GM19351 (cell line): ENCODE results near the gene KRTAP4-6.
"Not testable (repeated sequence)": the region's sequence is repeated elsewhere in the genome, so short reads cannot be mapped to it uniquely, and the experiment has no call there.

ENCODE experiments used
- ATAC-seq: cut with Tn5 transposase; IDR thresholded peaks from one replicate; pipeline ENCODE4 v1.9.1; 2021; ENCODE audit warnings: mild to moderate bottlenecking, moderate library complexity; ENCODE audit not compliant: unreplicated experiment

The KRTAP4-6 gene

GRCh38 chr17:41140360-41141131 lies at the start of gene KRTAP4-6:
Gene KRTAP4-6 (minus strand): TSS chr17:41140544. CDS start chr17:41140487, 57 bp downstream.
- ATAC-seq: no peak

- not testable (repeated sequence) for ATAC-seq
These were observed 49.5 kb upstream of the KRTAP4-6 start, which contains the start of gene KRTAP9-1 for GRCh38 chr17:41189837-41190318. Gene KRTAP9-1 (plus strand): TSS chr17:41189887. CDS start chr17:41189887, 0 bp downstream.

- ATAC-seq: no peak
These were observed 46.5 kb upstream of the KRTAP4-6 start for GRCh38 chr17:41186872-41187271.

GRCh38 chr17:41185001-41185400 lies 44.7 kb upstream of the KRTAP4-6 start:
- no peak for ATAC-seq

- ATAC-seq: no peak
These were observed 44.2 kb upstream of the KRTAP4-6 start, which contains the start of gene KRTAP4-1 for GRCh38 chr17:41184480-41184961. Gene KRTAP4-1 (minus strand): TSS chr17:41184911. CDS start chr17:41184854, 57 bp downstream.

GRCh38 chr17:41178843-41179616 lies 38.7 kb upstream of the KRTAP4-6 start:
- ATAC-seq: no peak

- no peak for ATAC-seq
These were observed 38.0 kb upstream of the KRTAP4-6 start for GRCh38 chr17:41178341-41178740.

GRCh38 chr17:41177727-41178271 lies 37.5 kb upstream of the KRTAP4-6 start, which contains the start of gene KRTAP4-2:
Gene KRTAP4-2 (minus strand): TSS chr17:41178221. CDS start chr17:41178164, 57 bp downstream.
- no peak for ATAC-seq

- no peak for ATAC-seq
These were observed 36.5 kb upstream of the KRTAP4-6 start for GRCh38 chr17:41176744-41177387.

- no peak for ATAC-seq
These were observed 31.5 kb upstream of the KRTAP4-6 start for GRCh38 chr17:41171886-41172285.

- ATAC-seq: no peak
These were observed 27.8 kb upstream of the KRTAP4-6 start, which contains the start of gene KRTAP4-3 for GRCh38 chr17:41168121-41168520. Gene KRTAP4-3 (minus strand): TSS chr17:41168221. CDS start chr17:41168172, 49 bp downstream.

GRCh38 chr17:41167561-41167960 lies 27.2 kb upstream of the KRTAP4-6 start:
- no peak for ATAC-seq

GRCh38 chr17:41163828-41164227 lies 23.5 kb upstream of the KRTAP4-6 start:
- ATAC-seq: no peak

GRCh38 chr17:41160648-41161047 lies 20.3 kb upstream of the KRTAP4-6 start, which contains the start of gene KRTAP4-4:
Gene KRTAP4-4 (minus strand): TSS chr17:41160748. CDS start chr17:41160691, 57 bp downstream.
- no peak for ATAC-seq

GRCh38 chr17:41160190-41160589 lies 19.8 kb upstream of the KRTAP4-6 start:
- not testable (repeated sequence) for ATAC-seq

GRCh38 chr17:41153856-41154255 lies 13.5 kb upstream of the KRTAP4-6 start:
- no peak for ATAC-seq

GRCh38 chr17:41151525-41151924 lies 11.2 kb upstream of the KRTAP4-6 start:
- ATAC-seq: no peak

- no peak for ATAC-seq
These were observed 9.7 kb upstream of the KRTAP4-6 start for GRCh38 chr17:41150026-41150425.

GRCh38 chr17:41149652-41149985 lies 9.3 kb upstream of the KRTAP4-6 start, which contains the start of gene KRTAP4-5:
Gene KRTAP4-5 (minus strand): TSS chr17:41149825. CDS start chr17:41149767, 58 bp downstream.
- ATAC-seq: no peak

GRCh38 chr17:41148971-41149651 lies 8.8 kb upstream of the KRTAP4-6 start:
- ATAC-seq: not testable (repeated sequence)
